NCI-H526 (cell line): ENCODE data around the gene SSPN.
A peak's percentile ranks its signal among the peaks of the same experiment; 100 is the strongest.

Experiments
- DNase-seq, 2 experiments: peaks; one replicate each; lab custom pipeline; 2025; lab: John Stamatoyannopoulos, UW

Gene SSPN

GRCh38 chr12:26195250-26195640 lies at the start of gene SSPN:
SSPN (plus strand) TSS chr12:26195573; CDS start chr12:26195673, 100 bp downstream.
- peak; percentile 32 to 84 for DNase-seq

GRCh38 chr12:26148291-26148690 lies 47.1 kb upstream of the SSPN start:
- no peak for DNase-seq

- no peak for DNase-seq
These were observed 45.3 kb upstream of the SSPN start for GRCh38 chr12:26149968-26150500.

GRCh38 chr12:26150736-26151450 lies 44.5 kb upstream of the SSPN start:
- no peak for DNase-seq

- DNase-seq = no peak
These were observed 42.8 kb upstream of the SSPN start for GRCh38 chr12:26152507-26153102.

GRCh38 chr12:26153421-26154154 lies 41.8 kb upstream of the SSPN start:
- DNase-seq = no peak

- DNase-seq = peak in 1 of 2 experiments; percentile 42
These were observed 39.0 kb upstream of the SSPN start for GRCh38 chr12:26156201-26156871.

GRCh38 chr12:26157001-26157400 lies 38.4 kb upstream of the SSPN start:
- peak; percentile 66 to 68 for DNase-seq

GRCh38 chr12:26158078-26158764 lies 37.2 kb upstream of the SSPN start:
- peak in 1 of 2 experiments; percentile 11 for DNase-seq

- DNase-seq = no peak
These were observed 33.2 kb upstream of the SSPN start for GRCh38 chr12:26162174-26162573.

- no peak for DNase-seq
These were observed 32.5 kb upstream of the SSPN start for GRCh38 chr12:26162905-26163304.

- DNase-seq = no peak
These were observed 31.3 kb upstream of the SSPN start for GRCh38 chr12:26164118-26164517.

GRCh38 chr12:26172013-26172412 lies 23.4 kb upstream of the SSPN start:
- no peak for DNase-seq

- no peak for DNase-seq
These were observed 22.8 kb upstream of the SSPN start for GRCh38 chr12:26172539-26172938.

GRCh38 chr12:26172946-26173552 lies 22.3 kb upstream of the SSPN start:
- no peak for DNase-seq

GRCh38 chr12:26176725-26177124 lies 18.6 kb upstream of the SSPN start:
- no peak for DNase-seq

GRCh38 chr12:26177283-26177682 lies 18.1 kb upstream of the SSPN start:
- no peak for DNase-seq

- no peak for DNase-seq
These were observed 15.5 kb upstream of the SSPN start for GRCh38 chr12:26179826-26180225.

- DNase-seq = no peak
These were observed 13.0 kb upstream of the SSPN start for GRCh38 chr12:26182377-26182776.

- DNase-seq = no peak
These were observed 9.6 kb upstream of the SSPN start for GRCh38 chr12:26185532-26186320.
